Testis (tissue), 2 donors: ENCODE results near the gene MYO7B.

Experiments
- POLR2A ChIP-seq: fragments of 450-650 bp; IDR thresholded peaks from one replicate; pipeline ENCODE4 v1.6.1; 2017; ENCODE audit warnings: antibody characterized with exemption, mild to moderate bottlenecking, moderate library complexity
- TF ChIP-seq, protein P1 (sequence below), 3 experiments: fragments of 450-650 bp in 2 of 3; fragments of 200-600 bp in 1 of 3; sonication (generic) in 1 of 3; IDR thresholded peaks; one replicate each; pipeline ENCODE4 v1.5.1; 2016 to 2019; ENCODE audit warnings: antibody characterized with exemption in 3 of 3, mild to moderate bottlenecking in 2 of 3, moderate library complexity in 1 of 3

DNA sequence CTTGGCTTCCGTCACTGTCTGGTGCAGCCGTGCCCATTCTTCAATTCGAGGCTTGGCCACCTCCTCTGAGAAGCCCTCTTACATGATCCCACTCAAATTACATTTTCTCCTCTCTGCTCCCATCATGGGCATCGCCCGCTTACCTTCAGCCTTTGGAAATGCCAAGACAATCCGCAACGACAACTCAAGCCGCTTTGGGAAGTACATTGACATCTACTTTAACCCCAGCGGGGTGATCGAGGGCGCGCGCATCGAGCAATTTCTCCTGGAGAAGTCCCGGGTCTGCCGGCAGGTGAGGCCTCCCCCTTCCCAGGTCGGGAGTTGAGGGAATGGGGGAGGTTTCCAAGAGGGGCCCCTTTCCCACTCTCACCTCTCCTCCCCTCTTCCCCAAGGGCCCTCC, 38.3 kb downstream of the MYO7B start:
- TF ChIP-seq POLR2A, result no peak
- TF ChIP-seq, protein P1, sequence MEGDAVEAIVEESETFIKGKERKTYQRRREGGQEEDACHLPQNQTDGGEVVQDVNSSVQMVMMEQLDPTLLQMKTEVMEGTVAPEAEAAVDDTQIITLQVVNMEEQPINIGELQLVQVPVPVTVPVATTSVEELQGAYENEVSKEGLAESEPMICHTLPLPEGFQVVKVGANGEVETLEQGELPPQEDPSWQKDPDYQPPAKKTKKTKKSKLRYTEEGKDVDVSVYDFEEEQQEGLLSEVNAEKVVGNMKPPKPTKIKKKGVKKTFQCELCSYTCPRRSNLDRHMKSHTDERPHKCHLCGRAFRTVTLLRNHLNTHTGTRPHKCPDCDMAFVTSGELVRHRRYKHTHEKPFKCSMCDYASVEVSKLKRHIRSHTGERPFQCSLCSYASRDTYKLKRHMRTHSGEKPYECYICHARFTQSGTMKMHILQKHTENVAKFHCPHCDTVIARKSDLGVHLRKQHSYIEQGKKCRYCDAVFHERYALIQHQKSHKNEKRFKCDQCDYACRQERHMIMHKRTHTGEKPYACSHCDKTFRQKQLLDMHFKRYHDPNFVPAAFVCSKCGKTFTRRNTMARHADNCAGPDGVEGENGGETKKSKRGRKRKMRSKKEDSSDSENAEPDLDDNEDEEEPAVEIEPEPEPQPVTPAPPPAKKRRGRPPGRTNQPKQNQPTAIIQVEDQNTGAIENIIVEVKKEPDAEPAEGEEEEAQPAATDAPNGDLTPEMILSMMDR (IDR thresholded peaks at IDR 0.05), result no peak
